Measurements from ENCODE around the gene LSAMP. TPM values are rescaled to one million over a fixed set of nuclear protein-coding genes. Genes with fewer than 3 reads are reported as not detected.

The LSAMP gene
- total and polyA plus RNA-seq, 2 donors (not counting 1 experiment from before 2014, with no cell fraction given) = not detected

- ATAC-seq (ENCODE audit: low read depth) = no peak
- no peak for DNase-seq
- Histone ChIP-seq H3K4me3 (ENCODE audit: control extremely low read depth in 1 of 5, extremely low read depth in 1 of 5, insufficient read depth in 1 of 5, low read depth in 2 of 5, low read length in 4 of 5) (no peak overlapping the region), H3K27me3 (replicated peaks in 1 of 4; ENCODE audit: control extremely low read depth in 1 of 4, control insufficient read depth in 3 of 4, insufficient read depth in 4 of 4, low read length in 3 of 4) (no peaks in the 10 kb centered on the region), H2AFZ (ENCODE audit: insufficient read depth, low read depth, low read length, poor library complexity, severe bottlenecking) (no peak overlapping the region), H3K9ac (ENCODE audit: low read length) (no peak overlapping the region), H3K27ac (ENCODE audit: low read length in 2 of 2) (no peak overlapping the region), H3K4me2 (replicated peaks; ENCODE audit: low read depth, low read length, poor library complexity, severe bottlenecking) (no peak overlapping the region), H3K79me2 (ENCODE audit: control insufficient read depth, insufficient read depth, low read length) (no peaks in the 10 kb centered on the region), H3K4me1 (ENCODE audit: control insufficient read depth in 2 of 2, insufficient read depth in 2 of 2, low read length in 2 of 2) (no peaks in the 10 kb centered on the region), H4K20me1 (ENCODE audit: control insufficient read depth, insufficient read depth, low read length, poor library complexity, severe bottlenecking) (no peaks in the 10 kb centered on the region), H3K9me3 (ENCODE audit: control extremely low read depth in 1 of 3, control insufficient read depth in 2 of 3, insufficient read depth in 1 of 3, low read length in 2 of 3) (no peaks in the 10 kb centered on the region), H3K36me3 (replicated peaks in 1 of 2; ENCODE audit: control extremely low read depth in 1 of 2, control insufficient read depth in 1 of 2, extremely low read depth in 1 of 2, insufficient read depth in 2 of 2, low read length in 1 of 2) (no peaks in the 10 kb centered on the region)
- Mint-ChIP-seq H3K4me3 (no peak overlapping the region), H3K9me3 (ENCODE audit: insufficient read depth) (no peaks in the 10 kb centered on the region), H3K27ac (no peak overlapping the region), H3K4me1 (no peaks in the 10 kb centered on the region), H3K27me3 (no peaks in the 10 kb centered on the region)
- intact Hi-C loops (cut with micrococcal nuclease) = no loop called here
- TF ChIP-seq CTCF (IDR thresholded peaks at IDR 0.05) (no peak), EZH2 (IDR thresholded peaks at IDR 0.05; ENCODE audit: borderline replicate concordance, insufficient read depth, low read depth, low read length, poor library complexity, severe bottlenecking) (no peak)
- ChIA-PET CTCF (no interaction called here), POLR2A (no interaction called here)
- 71% methylated on average over 2 of the region's 3 CpGs for WGBS (ENCODE audit: insufficient coverage)
Measured at GRCh38 chr3:115975353-115975752, 469.9 kb downstream of the LSAMP start.

- H3K36me3 ChIP-seq (replicated peaks in 1 of 2; ENCODE audit: control extremely low read depth in 1 of 2, control insufficient read depth in 1 of 2, extremely low read depth in 1 of 2, insufficient read depth in 2 of 2, low read length in 1 of 2) = no peaks in the 10 kb centered on the region
- Mint-ChIP-seq H3K27me3 (no peaks in the 10 kb centered on the region), H3K27ac (no peak overlapping the region), H3K4me3 (no peak overlapping the region), H3K4me1 (no peaks in the 10 kb centered on the region), H3K9me3 (ENCODE audit: insufficient read depth) (no peaks in the 10 kb centered on the region)
- no peak overlapping the region for H2AFZ ChIP-seq (ENCODE audit: insufficient read depth, low read depth, low read length, poor library complexity, severe bottlenecking)
- intact Hi-C loops (cut with micrococcal nuclease) = no loop called here
- H3K9me3 ChIP-seq (ENCODE audit: control extremely low read depth in 1 of 3, control insufficient read depth in 2 of 3, insufficient read depth in 1 of 3, low read length in 2 of 3) = no peaks in the 10 kb centered on the region
- H3K79me2 ChIP-seq (ENCODE audit: control insufficient read depth, insufficient read depth, low read length) = no peaks in the 10 kb centered on the region
- no peak overlapping the region for H3K27ac ChIP-seq (ENCODE audit: low read length in 2 of 2)
- no peak overlapping the region for H3K9ac ChIP-seq (ENCODE audit: low read length)
- POLR2A ChIA-PET = no interaction called here
- H3K4me1 ChIP-seq (ENCODE audit: control insufficient read depth in 2 of 2, insufficient read depth in 2 of 2, low read length in 2 of 2) = no peaks in the 10 kb centered on the region
- H3K4me3 ChIP-seq (ENCODE audit: control extremely low read depth in 1 of 5, extremely low read depth in 1 of 5, insufficient read depth in 1 of 5, low read depth in 2 of 5, low read length in 4 of 5) = no peak overlapping the region
- H3K27me3 ChIP-seq (replicated peaks in 1 of 4; ENCODE audit: control extremely low read depth in 1 of 4, control insufficient read depth in 3 of 4, insufficient read depth in 4 of 4, low read length in 3 of 4) = no peaks in the 10 kb centered on the region
- no peak overlapping the region for H3K4me2 ChIP-seq (replicated peaks; ENCODE audit: low read depth, low read length, poor library complexity, severe bottlenecking)
- TF ChIP-seq CTCF (IDR thresholded peaks at IDR 0.05) (no peak), EZH2 (IDR thresholded peaks at IDR 0.05; ENCODE audit: borderline replicate concordance, insufficient read depth, low read depth, low read length, poor library complexity, severe bottlenecking) (no peak)
- ATAC-seq (ENCODE audit: low read depth) (no peak), DNase-seq (no peak)
- CTCF ChIA-PET = no interaction called here
- H4K20me1 ChIP-seq (ENCODE audit: control insufficient read depth, insufficient read depth, low read length, poor library complexity, severe bottlenecking) = no peaks in the 10 kb centered on the region
Measured at GRCh38 chr3:115974940-115975339, 470.3 kb downstream of the LSAMP start.
